Regular cardiac myocyte (primary cell): ENCODE data around the gene TNFRSF17. TPM values are rescaled to one million over a fixed set of nuclear protein-coding genes. Genes with fewer than 3 reads are reported as not detected.

ENCODE experiments used
- total RNA-seq: library from RNA; depleted of rRNA; stranded (reverse); fragments of >200 nt; gene quantifications from 2 replicates; pipeline ENCODE4 v1.2.3, GENCODE V29; 2014

TNFRSF17 gene
- not detected in 2 replicates for total RNA-seq

DNA sequence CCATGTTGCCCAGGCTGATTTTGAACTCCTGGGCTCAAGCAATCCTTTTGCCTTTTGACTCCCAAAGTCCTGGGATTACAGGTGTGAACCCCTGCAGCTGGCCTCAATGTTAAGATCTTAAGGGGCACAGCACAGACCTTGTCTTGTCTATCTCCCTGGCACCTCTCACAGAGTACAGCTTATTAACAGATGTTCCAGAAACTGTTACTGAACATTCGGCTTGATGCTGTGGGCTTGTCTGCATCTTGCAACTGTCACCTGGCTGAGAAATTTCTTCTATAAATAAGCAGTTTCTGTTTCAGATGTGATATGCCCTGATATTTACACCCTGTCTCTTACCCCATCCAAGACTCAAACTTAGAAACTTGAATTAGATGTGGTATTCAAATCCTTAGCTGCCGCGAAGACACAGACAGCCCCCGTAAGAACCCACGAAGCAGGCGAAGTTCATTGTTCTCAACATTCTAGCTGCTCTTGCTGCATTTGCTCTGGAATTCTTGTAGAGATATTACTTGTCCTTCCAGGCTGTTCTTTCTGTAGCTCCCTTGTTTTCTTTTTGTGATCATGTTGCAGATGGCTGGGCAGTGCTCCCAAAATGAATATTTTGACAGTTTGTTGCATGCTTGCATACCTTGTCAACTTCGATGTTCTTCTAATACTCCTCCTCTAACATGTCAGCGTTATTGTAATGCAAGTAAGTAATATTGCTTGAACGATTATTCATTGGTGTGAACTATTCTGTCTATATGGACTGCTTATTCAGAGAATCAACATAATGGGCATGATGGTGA lies at the start of gene TNFRSF17:
TSS of gene TNFRSF17 (plus strand) at position 450 of the 791 bp plus-strand sequence. CDS start at position 565, 115 bp downstream.

DNA sequence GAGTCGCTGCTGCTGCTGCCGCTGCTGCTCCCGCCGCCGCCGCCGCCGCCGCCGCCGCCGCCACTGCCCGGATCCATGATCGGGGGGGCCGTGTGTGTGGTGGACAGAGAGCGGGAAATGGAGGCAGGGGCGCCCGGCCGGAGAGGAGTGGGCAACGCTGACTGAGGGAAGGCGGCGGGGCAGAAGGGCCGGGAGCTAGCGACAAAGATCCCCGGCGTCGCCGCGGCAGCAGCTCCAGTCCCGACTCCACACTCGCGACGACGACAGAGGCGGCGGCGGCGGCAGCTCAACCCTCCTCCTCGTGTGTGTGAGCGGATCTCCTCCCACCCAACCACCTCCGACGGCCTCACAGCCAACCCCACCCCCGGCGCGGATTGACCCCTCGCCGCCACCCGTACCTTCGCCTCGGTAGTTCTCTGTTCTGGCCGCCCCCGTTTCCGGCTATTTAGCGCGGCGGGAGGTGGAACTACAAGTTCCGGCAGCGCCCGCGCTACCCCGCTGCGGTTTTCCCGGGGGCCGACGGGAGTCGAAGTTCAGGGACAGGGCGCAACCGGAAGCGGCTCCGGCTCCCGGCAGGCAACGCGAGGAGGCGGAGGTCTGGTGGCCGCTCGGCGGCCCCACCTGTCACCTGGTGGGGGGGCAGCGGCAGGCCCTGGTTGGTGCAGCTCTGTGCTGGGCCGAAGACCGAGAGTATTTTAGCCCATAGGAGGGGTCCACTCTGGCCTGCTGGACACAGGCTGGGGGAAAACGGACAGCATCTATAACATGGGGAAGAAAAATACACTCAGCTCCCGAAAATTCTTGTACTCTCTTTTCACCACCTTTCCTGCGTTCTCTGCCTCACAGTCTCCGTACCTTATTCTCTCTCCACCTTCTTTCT lies 49.1 kb upstream of the TNFRSF17 start, which contains the start of gene GSPT1:
TSS of gene GSPT1 (minus strand) at position 313 of the 880 bp plus-strand sequence. CDS start at position 77, 236 bp downstream.

DNA sequence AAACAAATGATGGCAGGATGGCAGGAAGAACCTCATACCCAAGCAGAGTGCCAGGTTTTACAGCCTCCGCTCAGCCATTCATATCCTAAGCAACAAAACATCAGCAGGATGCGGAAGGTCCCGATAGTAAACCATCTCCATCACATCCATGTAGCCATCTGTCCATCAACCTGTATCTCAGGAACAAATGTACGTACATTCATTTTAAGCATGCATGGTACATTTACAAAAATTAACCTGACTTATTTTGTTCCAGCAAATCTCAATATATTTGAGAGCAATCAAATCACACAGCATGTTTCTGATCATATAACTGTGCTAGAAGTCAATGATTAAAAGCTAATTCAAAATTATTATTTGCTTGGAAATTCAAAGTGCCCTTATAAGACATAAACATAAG lies 23.1 kb upstream of the TNFRSF17 start, which contains the start of gene NPIPB2:
TSS of gene NPIPB2 (minus strand) at position 101 of the 400 bp plus-strand sequence. CDS start at position 101, 0 bp downstream.

Other genes starting within 250 kb of the TNFRSF17 start
- gene TXNDC11, start 222.4 kb upstream of the TNFRSF17 start, total RNA-seq = 24.8 and 35.3 TPM in 2 replicates
- gene ZC3H7A, start 168.0 kb upstream of the TNFRSF17 start, total RNA-seq = 25.5 and 30.2 TPM in 2 replicates
- 91.3 and 122 TPM in 2 replicates for gene RSL1D1, start 113.7 kb upstream of the TNFRSF17 start, total RNA-seq
- gene GSPT1, start 49.3 kb upstream of the TNFRSF17 start, total RNA-seq = 49.6 and 128 TPM in 2 replicates
- 2.0 and 3.8 TPM in 2 replicates for gene NPIPB2, start 23.2 kb upstream of the TNFRSF17 start, total RNA-seq
- 9.4 and 14.9 TPM in 2 replicates for gene SNX29, start 11.5 kb downstream of the TNFRSF17 start, total RNA-seq